ENCODE measurements around the gene M6PR.

DNA sequence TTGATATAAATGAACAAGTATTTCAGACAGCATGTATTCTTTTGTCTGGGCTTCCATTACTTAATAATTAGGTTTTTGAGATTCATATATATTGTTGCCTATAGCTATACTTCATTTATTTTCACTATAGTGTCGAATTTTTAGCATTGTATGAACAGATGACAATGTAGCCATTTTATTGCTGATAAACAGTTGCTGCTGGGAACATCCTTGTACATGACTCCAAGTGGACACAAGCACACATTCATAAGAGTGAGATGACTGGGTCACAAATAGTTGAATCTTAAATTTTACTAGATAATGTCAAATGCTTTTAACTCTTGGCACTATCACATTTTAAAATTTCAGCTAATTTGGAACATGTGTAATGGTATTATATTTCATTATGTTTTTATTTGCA lies 54.5 kb downstream of the M6PR start:
- TF ChIP-seq, protein P1, sequence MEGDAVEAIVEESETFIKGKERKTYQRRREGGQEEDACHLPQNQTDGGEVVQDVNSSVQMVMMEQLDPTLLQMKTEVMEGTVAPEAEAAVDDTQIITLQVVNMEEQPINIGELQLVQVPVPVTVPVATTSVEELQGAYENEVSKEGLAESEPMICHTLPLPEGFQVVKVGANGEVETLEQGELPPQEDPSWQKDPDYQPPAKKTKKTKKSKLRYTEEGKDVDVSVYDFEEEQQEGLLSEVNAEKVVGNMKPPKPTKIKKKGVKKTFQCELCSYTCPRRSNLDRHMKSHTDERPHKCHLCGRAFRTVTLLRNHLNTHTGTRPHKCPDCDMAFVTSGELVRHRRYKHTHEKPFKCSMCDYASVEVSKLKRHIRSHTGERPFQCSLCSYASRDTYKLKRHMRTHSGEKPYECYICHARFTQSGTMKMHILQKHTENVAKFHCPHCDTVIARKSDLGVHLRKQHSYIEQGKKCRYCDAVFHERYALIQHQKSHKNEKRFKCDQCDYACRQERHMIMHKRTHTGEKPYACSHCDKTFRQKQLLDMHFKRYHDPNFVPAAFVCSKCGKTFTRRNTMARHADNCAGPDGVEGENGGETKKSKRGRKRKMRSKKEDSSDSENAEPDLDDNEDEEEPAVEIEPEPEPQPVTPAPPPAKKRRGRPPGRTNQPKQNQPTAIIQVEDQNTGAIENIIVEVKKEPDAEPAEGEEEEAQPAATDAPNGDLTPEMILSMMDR (IDR thresholded peaks at IDR 0.05) = no peak
- TF ChIP-seq POLR2A (IDR thresholded peaks at IDR 0.05) = no peak
